K562 (cell line): ENCODE data around the gene CCDC9B.

Source experiments
- EP300 ChIP-seq: IDR thresholded peaks from 2 replicates; pipeline ENCODE4 v1.6.1; 2012; ENCODE audit warnings: low read length, improper control_type of control experiment
- RCOR1 ChIP-seq, 2 experiments: IDR thresholded peaks; 2 replicates each; pipeline ENCODE4 v1.6.1; 2012; ENCODE audit warnings: low read depth in 2 of 2, low read length in 2 of 2, borderline replicate concordance in 1 of 2, improper control_type of control experiment in 1 of 2
- TBL1XR1 ChIP-seq, 2 experiments: IDR thresholded peaks; 2 replicates each; pipeline ENCODE4 v1.6.1; 2012; ENCODE audit warnings: improper control_type of control experiment in 2 of 2, low read length in 2 of 2, mild to moderate bottlenecking in 1 of 2
- ZSCAN32 ChIP-seq: fragments of 450-650 bp; formaldehyde crosslinking; IDR thresholded peaks from 2 replicates; pipeline ENCODE4 v1.4.0; 2020; ENCODE audit warnings: mild to moderate bottlenecking, moderate library complexity
- TF ChIP-seq, protein P1 (sequence below), 2 experiments: fragments of 450-650 bp; IDR thresholded peaks; 2 replicates each; pipeline ENCODE4 v1.6.1; 2018; ENCODE audit warnings: mild to moderate bottlenecking in 2 of 2, low read depth in 1 of 2; ENCODE audit not compliant: partially characterized antibody in 2 of 2
- TF ChIP-seq, protein P2 (sequence below), 2 experiments: fragments of 450-650 bp; formaldehyde crosslinking in 1 of 2; IDR thresholded peaks; 2 replicates each; pipeline versions ENCODE4 v1.4.0 to v1.6.1; 2014 to 2020; ENCODE audit warnings: mild to moderate bottlenecking in 2 of 2, borderline replicate concordance in 1 of 2, low read depth in 1 of 2

DNA sequence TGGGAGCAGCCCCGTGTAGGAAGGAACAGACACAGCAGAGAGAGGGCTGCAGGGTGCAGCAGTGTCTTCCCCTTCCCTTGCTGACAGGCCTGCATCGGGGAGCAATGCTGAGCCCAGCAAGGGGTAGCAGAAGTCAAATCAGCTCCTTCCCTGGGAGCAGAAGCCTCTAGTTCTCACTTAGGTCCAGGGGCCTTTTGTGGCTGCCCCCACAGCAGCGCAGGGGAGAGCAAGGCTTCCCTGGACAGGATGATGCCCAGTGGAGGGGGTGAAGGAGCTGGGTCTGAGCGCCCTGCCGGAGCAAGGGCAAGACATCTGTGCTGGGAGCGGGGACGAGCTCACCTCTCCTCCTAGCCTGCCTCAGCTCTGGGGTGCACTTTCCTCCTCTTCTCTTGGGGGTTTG lies 33.8 kb downstream of the CCDC9B start:
- no peak for TF ChIP-seq EP300
- no peak for TF ChIP-seq ZSCAN32 (CRISPR knock-in tag)
- TF ChIP-seq, protein P1, sequence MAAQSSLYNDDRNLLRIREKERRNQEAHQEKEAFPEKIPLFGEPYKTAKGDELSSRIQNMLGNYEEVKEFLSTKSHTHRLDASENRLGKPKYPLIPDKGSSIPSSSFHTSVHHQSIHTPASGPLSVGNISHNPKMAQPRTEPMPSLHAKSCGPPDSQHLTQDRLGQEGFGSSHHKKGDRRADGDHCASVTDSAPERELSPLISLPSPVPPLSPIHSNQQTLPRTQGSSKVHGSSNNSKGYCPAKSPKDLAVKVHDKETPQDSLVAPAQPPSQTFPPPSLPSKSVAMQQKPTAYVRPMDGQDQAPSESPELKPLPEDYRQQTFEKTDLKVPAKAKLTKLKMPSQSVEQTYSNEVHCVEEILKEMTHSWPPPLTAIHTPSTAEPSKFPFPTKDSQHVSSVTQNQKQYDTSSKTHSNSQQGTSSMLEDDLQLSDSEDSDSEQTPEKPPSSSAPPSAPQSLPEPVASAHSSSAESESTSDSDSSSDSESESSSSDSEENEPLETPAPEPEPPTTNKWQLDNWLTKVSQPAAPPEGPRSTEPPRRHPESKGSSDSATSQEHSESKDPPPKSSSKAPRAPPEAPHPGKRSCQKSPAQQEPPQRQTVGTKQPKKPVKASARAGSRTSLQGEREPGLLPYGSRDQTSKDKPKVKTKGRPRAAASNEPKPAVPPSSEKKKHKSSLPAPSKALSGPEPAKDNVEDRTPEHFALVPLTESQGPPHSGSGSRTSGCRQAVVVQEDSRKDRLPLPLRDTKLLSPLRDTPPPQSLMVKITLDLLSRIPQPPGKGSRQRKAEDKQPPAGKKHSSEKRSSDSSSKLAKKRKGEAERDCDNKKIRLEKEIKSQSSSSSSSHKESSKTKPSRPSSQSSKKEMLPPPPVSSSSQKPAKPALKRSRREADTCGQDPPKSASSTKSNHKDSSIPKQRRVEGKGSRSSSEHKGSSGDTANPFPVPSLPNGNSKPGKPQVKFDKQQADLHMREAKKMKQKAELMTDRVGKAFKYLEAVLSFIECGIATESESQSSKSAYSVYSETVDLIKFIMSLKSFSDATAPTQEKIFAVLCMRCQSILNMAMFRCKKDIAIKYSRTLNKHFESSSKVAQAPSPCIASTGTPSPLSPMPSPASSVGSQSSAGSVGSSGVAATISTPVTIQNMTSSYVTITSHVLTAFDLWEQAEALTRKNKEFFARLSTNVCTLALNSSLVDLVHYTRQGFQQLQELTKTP (IDR thresholded peaks at IDR 0.05; ENCODE audit: low read depth in 1 of 2, partially characterized antibody in 2 of 2): no peak
- TF ChIP-seq, protein P2, sequence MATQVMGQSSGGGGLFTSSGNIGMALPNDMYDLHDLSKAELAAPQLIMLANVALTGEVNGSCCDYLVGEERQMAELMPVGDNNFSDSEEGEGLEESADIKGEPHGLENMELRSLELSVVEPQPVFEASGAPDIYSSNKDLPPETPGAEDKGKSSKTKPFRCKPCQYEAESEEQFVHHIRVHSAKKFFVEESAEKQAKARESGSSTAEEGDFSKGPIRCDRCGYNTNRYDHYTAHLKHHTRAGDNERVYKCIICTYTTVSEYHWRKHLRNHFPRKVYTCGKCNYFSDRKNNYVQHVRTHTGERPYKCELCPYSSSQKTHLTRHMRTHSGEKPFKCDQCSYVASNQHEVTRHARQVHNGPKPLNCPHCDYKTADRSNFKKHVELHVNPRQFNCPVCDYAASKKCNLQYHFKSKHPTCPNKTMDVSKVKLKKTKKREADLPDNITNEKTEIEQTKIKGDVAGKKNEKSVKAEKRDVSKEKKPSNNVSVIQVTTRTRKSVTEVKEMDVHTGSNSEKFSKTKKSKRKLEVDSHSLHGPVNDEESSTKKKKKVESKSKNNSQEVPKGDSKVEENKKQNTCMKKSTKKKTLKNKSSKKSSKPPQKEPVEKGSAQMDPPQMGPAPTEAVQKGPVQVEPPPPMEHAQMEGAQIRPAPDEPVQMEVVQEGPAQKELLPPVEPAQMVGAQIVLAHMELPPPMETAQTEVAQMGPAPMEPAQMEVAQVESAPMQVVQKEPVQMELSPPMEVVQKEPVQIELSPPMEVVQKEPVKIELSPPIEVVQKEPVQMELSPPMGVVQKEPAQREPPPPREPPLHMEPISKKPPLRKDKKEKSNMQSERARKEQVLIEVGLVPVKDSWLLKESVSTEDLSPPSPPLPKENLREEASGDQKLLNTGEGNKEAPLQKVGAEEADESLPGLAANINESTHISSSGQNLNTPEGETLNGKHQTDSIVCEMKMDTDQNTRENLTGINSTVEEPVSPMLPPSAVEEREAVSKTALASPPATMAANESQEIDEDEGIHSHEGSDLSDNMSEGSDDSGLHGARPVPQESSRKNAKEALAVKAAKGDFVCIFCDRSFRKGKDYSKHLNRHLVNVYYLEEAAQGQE (IDR thresholded peaks at IDR 0.05; ENCODE audit: borderline replicate concordance): no peak
- TF ChIP-seq, protein P2 (CRISPR knock-in tag; IDR thresholded peaks at IDR 0.05; ENCODE audit: low read depth): no peak
- no peak for TF ChIP-seq RCOR1 (IDR thresholded peaks at IDR 0.05; ENCODE audit: borderline replicate concordance in 1 of 2, low read depth in 2 of 2, low read length in 2 of 2)
- no peak for TF ChIP-seq TBL1XR1 (IDR thresholded peaks at IDR 0.05; ENCODE audit: low read length in 2 of 2)
